Breast epithelium (tissue), 4 donors: ENCODE data around the gene MUC6. TPM values are rescaled to one million over a fixed set of nuclear protein-coding genes. Genes with fewer than 3 reads are reported as not detected.

Experiments
- DNase-seq, 2 donors: peaks; one replicate each; pipeline ENCODE4 v3.0.0-alpha.2; 2019; ENCODE audit warnings: low spot score in 2 of 2
- H3K27ac ChIP-seq, 2 donors: fragments of 200-600 bp; sonication (generic) in 1 of 2; one replicate each; pipeline ENCODE4 v1.5.1; 2016 to 2019; ENCODE audit warnings: mild to moderate bottlenecking in 1 of 2
- H3K27me3 ChIP-seq, 2 donors: fragments of 200-600 bp; sonication (generic) in 1 of 2; one replicate each; pipeline versions ENCODE4 v1.5.1 to v1.6.0; 2017 to 2019; ENCODE audit warnings: control low read depth in 1 of 2, mild to moderate bottlenecking in 1 of 2
- H3K36me3 ChIP-seq: fragments of 200-600 bp; one replicate; pipeline ENCODE4 v1.5.1; 2019
- H3K4me1 ChIP-seq, 2 donors: fragments of 200-600 bp; sonication (generic); one replicate each; pipeline ENCODE4 v1.5.1; 2016 to 2019; ENCODE audit warnings: control low read depth in 1 of 2
- H3K4me3 ChIP-seq, 3 donors: fragments of 200-600 bp; sonication (generic); 1 replicate in 2 of 3; 2 replicates in 1 of 3; pipeline ENCODE4 v1.5.1; 2016 to 2019; ENCODE audit warnings: mild to moderate bottlenecking in 3 of 3, moderate library complexity in 2 of 3
- H3K9me3 ChIP-seq, 2 donors: fragments of 200-600 bp; sonication (generic) in 1 of 2; one replicate each; pipeline ENCODE4 v1.5.1; 2016 to 2019; ENCODE audit warnings: control low read depth in 1 of 2
- POLR2A ChIP-seq: fragments of 450-650 bp; IDR thresholded peaks from one replicate; pipeline ENCODE4 v1.6.1; 2016; ENCODE audit warnings: antibody characterized with exemption, mild to moderate bottlenecking, moderate library complexity
- POLR2AphosphoS5 ChIP-seq, 3 donors: sonication (generic); formaldehyde crosslinking; IDR thresholded peaks; one replicate each; pipeline ENCODE4 v1.6.1; 2017; ENCODE audit warnings: antibody characterized with exemption in 3 of 3
- intact Hi-C: fragments of 100-400 bp; cut with DNase I; formaldehyde crosslinking; loops from one replicate; pipeline ENCODE4 v1.15.1; 2023; ENCODE audit warnings: low total_unique reads
- total RNA-seq, 3 donors: library from RNA; depleted of rRNA; stranded (reverse); fragments of >200 nt; gene quantifications; one replicate each; pipeline ENCODE4 v1.1.0, GENCODE V29; 2016
- TF ChIP-seq, protein P1 (sequence below), 3 donors: fragments of 450-650 bp; IDR thresholded peaks; one replicate each; pipeline ENCODE4 v1.5.1; 2016 to 2017; ENCODE audit warnings: antibody characterized with exemption in 3 of 3, mild to moderate bottlenecking in 3 of 3, moderate library complexity in 3 of 3

MUC6 gene
- total RNA-seq, 3 donors from 2014 or later, result 1.3 to 1.9 TPM; not detected in 1

DNA sequence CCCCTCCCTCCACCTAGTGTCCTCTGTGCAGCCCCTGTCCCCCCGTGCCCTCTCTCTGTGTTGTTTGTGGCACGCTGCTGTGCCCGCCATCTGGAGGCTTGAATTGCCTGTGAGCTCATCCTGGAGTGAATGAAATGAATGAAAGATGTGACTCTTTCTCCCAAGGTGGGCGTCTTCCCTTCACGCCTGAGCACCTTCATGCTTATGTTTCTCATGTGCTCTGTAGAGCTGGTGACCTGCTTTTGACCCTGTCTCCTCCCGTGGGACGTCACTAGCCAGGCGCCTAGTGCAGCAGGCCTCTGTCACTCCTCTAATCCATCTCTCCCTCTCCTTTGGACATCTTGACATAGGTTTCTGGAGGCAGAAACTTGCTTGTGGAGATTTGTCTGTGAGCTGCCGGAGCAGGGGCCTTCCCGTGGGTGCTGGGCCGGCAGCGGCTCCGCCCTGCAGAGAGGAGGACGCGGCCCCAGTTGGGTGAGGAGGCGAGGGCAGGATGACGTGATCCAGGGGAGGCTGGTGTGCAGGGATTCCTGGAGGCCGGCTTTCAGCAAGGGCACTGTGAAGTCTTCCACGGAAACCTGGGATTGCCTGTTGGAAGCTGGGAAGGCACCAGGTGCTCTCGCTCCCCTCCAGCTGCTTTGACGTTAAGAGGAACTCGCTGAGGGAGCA lies 40.6 kb downstream of the MUC6 start:
- H3K4me1 ChIP-seq, result no peaks in the 10 kb centered on the region
- no peak for DNase-seq
- no peaks in the 10 kb centered on the region for H3K27me3 ChIP-seq
- TF ChIP-seq, protein P1, sequence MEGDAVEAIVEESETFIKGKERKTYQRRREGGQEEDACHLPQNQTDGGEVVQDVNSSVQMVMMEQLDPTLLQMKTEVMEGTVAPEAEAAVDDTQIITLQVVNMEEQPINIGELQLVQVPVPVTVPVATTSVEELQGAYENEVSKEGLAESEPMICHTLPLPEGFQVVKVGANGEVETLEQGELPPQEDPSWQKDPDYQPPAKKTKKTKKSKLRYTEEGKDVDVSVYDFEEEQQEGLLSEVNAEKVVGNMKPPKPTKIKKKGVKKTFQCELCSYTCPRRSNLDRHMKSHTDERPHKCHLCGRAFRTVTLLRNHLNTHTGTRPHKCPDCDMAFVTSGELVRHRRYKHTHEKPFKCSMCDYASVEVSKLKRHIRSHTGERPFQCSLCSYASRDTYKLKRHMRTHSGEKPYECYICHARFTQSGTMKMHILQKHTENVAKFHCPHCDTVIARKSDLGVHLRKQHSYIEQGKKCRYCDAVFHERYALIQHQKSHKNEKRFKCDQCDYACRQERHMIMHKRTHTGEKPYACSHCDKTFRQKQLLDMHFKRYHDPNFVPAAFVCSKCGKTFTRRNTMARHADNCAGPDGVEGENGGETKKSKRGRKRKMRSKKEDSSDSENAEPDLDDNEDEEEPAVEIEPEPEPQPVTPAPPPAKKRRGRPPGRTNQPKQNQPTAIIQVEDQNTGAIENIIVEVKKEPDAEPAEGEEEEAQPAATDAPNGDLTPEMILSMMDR (IDR thresholded peaks at IDR 0.05), result no peak
- TF ChIP-seq POLR2A (no peak), POLR2AphosphoS5 (IDR thresholded peaks at IDR 0.05) (no peak)
- no peak overlapping the region for H3K27ac ChIP-seq
- intact Hi-C loops, result no loop called here
- H3K9me3 ChIP-seq, result no peaks in the 10 kb centered on the region
- H3K36me3 ChIP-seq, result no peaks in the 10 kb centered on the region
- no peak overlapping the region for H3K4me3 ChIP-seq

DNA sequence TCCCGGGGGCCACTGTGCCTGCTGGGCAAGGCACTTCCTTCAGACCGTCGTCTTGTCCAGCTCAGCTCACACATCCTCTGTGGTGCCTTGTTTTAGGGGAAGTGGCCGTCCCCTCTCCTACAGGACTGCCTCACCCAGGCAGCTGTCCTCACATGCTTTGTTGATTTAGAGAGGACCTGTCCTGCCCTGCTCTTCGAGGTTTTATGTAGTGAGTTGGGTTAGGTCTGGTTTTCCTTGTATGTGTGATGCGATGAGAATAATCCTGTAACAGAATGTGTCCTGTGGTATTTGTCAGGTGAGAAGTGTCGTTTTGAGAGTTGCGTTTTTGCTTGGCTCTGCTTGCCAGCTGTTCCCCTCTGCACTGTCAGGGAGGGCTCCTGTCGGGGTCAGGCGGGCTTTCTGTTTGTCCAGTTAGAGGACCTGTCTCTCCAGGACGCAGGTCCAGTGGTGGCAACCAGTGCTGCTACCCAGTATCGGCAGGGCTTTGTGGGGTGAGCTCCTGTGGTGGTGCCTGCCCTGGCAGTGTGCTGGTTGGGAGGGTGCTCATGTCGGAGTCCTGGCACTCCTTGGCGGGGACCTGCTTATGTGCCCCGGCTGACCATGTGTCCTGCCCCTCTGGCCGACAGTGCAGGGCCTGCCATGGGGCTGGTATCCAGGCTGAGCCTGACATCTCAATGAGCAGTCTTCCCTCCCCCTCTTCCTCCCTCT lies 41.3 kb downstream of the MUC6 start:
- Histone ChIP-seq H3K4me1 (no peaks in the 10 kb centered on the region), H3K36me3 (no peaks in the 10 kb centered on the region), H3K27me3 (no peaks in the 10 kb centered on the region), H3K9me3 (no peaks in the 10 kb centered on the region), H3K27ac (peak overlapping the region in 1 of 2 donors; percentile 19), H3K4me3 (no peak overlapping the region)
- TF ChIP-seq POLR2A (no peak), POLR2AphosphoS5 (IDR thresholded peaks at IDR 0.05) (no peak)
- TF ChIP-seq, protein P1 (IDR thresholded peaks at IDR 0.05), result no peak
- intact Hi-C loops, result no loop called here
- DNase-seq, result no peak

DNA sequence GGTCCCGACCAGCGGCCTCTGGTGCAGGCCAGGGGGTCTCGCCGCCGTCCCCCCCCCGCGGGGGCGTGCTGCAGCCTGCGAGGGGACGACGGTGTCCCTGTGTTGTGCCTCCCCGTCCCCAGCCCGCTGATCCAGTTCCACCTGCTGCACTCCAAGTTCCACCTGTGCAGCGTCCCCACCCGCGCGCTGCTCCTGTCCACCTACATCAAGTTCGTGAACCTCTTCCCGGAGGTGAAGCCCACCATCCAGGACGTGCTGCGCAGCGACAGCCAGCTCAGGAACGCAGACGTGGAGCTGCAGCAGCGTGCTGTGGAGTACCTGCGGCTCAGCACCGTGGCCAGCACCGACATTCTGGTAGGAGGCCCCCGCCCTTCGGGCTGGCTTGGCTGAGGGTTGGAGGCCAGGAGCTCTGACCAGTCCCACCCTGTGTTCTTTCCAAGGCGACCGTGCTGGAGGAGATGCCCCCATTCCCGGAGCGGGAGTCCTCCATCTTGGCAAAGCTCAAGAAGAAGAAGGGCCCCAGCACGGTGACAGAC lies 42.8 kb downstream of the MUC6 start:
- DNase-seq, result no peak
- H3K27ac ChIP-seq, result no peak overlapping the region
- no peak overlapping the region for H3K4me3 ChIP-seq
- no peaks in the 10 kb centered on the region for H3K4me1 ChIP-seq
- H3K36me3 ChIP-seq, result peaks cover 2% of the 10 kb centered on the region
- H3K9me3 ChIP-seq, result no peaks in the 10 kb centered on the region
- TF ChIP-seq POLR2AphosphoS5 (IDR thresholded peaks at IDR 0.05), result no peak
- no peak for TF ChIP-seq POLR2A
- TF ChIP-seq, protein P1 (IDR thresholded peaks at IDR 0.05), result no peak
- intact Hi-C loops, result no loop called here
- H3K27me3 ChIP-seq, result no peaks in the 10 kb centered on the region

DNA sequence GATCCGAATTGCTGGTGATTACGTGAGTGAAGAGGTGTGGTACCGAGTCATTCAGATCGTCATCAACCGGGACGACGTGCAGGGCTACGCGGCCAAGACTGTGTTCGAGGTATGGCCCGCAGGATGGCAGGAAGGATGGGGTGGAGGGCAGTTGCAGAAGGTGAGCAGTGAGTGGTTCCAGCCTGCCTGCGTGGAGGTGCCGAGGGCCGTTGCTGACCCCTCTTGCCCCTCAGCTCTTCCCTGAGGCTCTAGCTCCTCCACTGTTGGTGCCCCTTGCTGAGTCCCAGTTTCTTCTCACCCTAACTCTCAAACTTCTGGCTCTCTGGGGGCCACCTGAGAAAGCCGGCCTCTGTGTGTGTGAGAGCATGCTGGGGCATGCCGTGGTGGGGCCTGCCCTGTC lies 43.9 kb downstream of the MUC6 start:
- no peak for DNase-seq
- Histone ChIP-seq H3K27me3 (no peaks in the 10 kb centered on the region), H3K4me3 (no peak overlapping the region), H3K9me3 (no peaks in the 10 kb centered on the region), H3K27ac (no peak overlapping the region), H3K36me3 (peaks cover 6% of the 10 kb centered on the region), H3K4me1 (no peaks in the 10 kb centered on the region)
- intact Hi-C loops, result no loop called here
- TF ChIP-seq POLR2A, result no peak

DNA sequence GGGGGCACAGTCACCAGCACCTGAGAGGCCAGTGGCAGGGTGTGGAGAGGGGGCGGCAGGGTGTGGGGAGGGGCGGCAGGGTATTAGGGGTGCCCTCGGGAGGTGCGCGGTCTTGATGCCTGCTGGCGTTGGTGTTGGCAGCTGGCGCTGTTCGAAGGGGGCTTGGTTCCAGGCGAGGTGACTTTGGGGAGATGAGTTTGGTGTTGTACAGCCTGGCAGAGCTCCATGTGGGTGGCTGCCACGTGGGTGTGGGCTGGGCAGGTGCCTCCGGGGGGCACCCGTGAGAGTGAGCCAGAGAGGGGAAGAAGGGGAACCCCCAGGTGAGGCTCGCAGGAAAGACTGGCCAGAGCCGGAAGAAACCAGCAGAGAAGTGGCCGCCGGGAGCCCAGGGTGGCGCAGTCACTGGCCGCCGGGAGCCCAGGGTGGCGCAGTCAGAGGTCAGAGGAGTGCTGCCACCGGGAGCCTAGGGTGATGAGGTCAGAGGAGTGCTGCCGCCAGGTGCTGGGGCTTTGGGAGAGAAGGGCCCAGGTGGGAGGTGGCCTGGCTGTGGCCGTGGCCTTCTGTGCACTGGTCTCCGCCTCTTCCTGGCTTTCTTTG lies 44.7 kb downstream of the MUC6 start:
- H3K36me3 ChIP-seq, result peaks cover 6% of the 10 kb centered on the region
- DNase-seq, result no peak
- H3K4me1 ChIP-seq, result no peaks in the 10 kb centered on the region
- H3K9me3 ChIP-seq, result no peaks in the 10 kb centered on the region
- H3K27ac ChIP-seq, result no peak overlapping the region
- H3K27me3 ChIP-seq, result no peaks in the 10 kb centered on the region
- TF ChIP-seq, protein P1 (IDR thresholded peaks at IDR 0.05), result no peak
- H3K4me3 ChIP-seq, result no peak overlapping the region
- intact Hi-C loops, result no loop called here
